Stimulated activated CD8-positive, alpha-beta memory T cell treated with anti-CD3 and anti-CD28 coated beads, Interleukin-15, amount 100 ng/mL, for 48 hours (primary cell): ENCODE results near the gene TMEM187.
A peak's percentile ranks its signal among the peaks of the same experiment; 100 is the strongest.

Experiments used
- DNase-seq, 2 donors: peaks; one replicate each; pipeline ENCODE4 v3.0.0-alpha.2; 2020; ENCODE audit warnings: low read depth in 2 of 2

Gene TMEM187

DNA sequence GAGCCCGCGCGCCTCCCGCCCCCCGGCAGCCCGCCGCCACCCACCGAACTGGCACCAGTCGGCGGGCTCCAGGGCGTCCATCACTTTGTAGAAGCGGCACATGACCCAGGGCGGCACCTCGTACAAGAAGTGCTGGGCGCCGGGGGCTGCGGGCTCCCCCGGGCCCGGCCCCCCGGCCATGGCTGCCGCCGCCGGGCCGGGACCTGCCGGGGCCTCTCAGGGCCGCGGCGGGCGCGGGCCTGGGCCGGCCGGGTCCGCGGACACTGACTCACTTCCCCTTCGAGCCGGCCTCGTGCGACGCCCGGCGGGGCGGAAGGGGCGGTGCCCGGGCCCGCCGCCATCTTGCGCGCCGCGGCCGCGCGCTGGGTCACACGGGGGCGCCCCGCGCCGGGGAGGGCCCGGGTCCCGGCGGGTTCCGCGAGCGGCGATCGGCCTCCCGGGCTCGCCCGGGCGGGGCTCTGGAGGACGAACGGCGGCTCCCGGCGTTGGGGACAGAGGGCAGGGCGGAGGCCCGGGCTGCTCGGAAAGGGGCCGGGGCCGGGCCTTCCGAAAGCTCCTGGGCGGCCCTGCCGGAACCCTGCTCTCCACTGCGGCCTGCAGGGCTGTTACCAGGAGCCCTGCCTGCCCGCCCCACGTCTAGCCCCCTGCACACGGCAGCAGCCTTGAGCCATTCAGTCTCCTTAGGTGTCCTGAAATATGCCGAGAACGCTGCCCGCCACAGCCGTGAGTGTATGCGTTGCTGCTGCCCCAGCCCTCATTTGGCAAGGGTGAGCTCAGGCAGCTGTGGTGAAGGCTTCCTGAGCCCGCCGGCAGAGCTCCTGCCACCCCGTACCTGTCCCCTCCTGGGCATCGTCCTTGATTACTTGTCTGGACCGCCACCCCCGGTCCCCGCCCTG lies 47.3 kb downstream of the TMEM187 start, which contains the start of gene IRAK1:
IRAK1 (minus strand) TSS at position 270 of the 896 bp plus-strand sequence; CDS start at position 180, 90 bp downstream.
- DNase-seq: peak; percentile 39

- no peak for DNase-seq
These were observed 48.1 kb downstream of the TMEM187 start for GRCh38 chrX:154020536-154021115.

GRCh38 chrX:154021131-154021611 lies 48.6 kb downstream of the TMEM187 start:
- DNase-seq: no peak

DNA sequence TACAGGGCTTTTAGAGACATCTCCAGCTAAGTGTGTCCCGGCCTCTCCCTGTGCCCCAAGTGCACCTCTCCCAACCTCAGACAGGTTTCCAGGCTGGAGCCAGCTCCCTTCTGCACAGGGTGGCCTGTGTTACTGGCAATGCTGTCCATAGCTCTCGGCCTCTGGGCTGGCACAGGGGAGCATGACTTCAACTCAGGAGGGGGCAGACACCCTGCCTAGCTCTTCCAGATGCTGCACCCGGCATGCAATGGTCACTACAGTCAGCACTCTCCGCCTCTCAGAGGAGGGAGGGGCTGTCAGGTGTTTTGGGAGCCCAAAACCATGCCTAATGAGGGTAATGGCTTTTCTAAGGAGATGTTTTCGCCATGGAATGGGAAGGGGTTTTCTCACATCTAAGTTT lies 49.6 kb downstream of the TMEM187 start:
- DNase-seq: no peak

DNA sequence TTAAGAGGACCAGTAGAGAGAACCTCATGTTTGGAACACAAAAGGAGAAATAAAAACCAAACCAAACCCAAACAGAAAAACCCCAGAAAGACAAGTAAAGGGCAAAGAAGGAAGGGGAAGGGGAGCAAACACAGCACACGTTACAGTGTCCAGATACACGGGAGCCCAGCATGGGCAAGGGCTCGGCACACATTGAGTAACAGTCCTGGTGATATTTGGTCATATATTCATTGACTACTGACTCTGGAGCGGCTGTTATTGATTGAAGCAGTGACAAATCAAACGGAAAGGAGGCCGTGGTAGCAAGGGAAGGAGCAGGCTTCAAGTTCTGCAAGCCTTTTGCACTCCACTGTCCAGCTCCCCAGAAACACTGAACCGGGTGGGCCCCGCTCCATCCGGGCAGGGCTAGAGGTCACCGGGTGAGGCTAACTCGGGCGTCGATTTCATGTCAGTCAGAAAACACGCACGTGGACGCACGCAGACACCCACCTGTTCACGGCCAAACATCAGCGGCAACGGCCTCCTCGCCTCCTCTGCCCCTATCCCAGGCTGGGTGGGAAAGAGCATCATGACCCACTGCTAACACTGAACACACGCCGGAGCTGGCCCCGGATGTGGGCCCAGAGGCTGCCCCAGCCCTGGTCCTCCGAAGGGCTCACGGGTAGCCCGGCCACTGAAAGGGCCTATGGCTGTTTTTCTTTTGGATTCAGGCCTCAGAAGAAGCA lies 50.9 kb downstream of the TMEM187 start:
- no peak for DNase-seq

DNA sequence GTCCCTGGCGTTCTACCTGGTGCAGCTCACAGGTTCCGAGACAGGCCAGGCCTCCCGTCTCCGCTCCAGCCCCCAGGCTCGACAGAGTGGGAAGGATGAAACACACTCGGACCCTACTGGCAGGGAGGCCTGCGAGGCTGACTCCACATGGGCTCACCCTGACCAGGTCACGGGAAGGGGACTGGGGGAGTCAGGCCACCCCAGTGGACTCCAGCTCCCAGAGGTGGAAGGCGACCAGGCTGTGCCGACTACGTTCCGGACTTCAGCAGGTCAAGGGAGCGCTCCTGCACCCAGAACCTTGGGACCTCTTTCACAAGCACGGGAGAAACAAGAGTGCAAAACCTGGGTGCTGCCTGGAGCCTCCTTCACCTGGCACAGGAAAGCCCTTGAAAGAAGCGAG lies 51.7 kb downstream of the TMEM187 start:
- DNase-seq: no peak

GRCh38 chrX:154025230-154025629 lies 52.7 kb downstream of the TMEM187 start:
- DNase-seq: no peak

DNA sequence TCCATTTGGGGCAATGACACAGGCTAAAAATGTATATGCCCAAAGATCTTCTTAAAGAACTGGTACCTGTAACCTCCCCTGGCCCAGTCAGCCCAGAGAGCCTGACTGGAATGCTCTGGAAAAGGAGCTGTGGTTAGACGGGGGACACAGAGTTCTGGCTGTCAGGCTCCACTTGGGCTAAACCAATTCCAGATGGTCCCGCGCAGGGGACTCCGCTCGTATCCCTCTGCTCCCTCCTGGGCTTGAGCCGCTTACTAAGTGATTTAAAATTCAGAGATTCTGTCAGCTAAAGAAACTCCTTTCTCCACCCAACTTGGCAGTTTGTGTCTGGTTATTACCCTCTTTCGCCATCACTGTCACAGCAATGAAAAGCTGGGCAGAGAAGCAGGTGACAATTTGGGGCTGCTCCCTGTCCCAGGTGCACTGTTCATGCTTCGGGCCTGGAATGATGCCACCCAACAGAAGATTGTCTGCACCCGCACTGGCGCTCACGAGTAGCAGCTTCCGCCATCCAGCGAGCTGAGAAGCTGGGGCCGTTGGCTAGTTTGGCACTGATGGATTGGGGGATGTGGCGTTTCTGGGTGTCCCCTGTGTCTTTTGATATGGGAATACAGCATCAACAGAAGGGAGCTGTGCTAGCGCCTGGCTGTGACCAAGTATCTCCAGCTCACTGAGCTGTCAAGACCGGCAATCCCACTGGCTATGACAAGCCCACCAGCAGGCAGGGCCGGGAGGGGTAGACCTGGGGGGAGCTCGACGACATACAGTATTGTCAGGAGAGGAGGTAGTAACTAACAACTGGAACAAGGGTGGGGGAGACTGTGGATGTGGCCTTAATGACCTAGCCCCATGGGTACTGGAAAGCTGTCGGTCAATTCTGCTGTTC lies 53.8 kb downstream of the TMEM187 start:
- DNase-seq: no peak

DNA sequence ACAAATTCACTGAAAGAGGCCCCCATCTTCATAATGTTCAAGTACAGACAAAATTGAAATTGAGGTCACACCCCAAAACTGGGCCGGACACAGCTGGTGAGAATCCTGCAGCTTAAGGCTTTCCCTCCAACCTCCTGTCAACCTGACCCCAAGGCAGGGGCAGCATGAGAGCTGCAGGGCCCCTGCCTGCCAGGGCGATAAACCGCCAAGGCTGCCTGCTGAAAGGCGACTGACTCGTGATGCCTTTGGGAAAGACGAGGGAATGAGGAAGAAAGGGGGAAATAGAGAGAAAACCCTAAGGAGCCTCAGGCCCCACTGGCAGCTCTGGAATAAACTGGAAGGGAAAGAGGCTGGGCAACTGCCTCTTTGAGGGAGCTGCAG lies 54.5 kb downstream of the TMEM187 start:
- DNase-seq: no peak

DNA sequence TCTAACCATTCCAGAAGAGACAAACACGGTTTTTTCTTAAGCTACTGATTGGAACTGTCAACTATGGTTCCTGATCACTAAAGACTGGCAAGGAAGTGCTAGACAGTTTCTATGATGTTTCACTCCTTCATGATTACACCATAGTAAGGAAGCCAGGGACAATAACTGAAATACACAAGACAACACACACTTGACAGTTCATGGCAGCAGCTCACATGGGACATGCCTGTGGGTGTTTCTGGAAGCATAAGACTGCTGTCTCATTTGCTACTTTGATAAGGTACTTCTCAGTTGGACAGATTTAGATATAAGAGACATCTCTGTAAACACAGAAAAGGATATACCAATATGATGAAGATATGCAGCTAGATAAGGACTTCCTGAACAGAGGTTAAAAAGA lies 55.4 kb downstream of the TMEM187 start:
- no peak for DNase-seq

GRCh38 chrX:154028502-154029184 lies 56.1 kb downstream of the TMEM187 start:
- DNase-seq: no peak

DNA sequence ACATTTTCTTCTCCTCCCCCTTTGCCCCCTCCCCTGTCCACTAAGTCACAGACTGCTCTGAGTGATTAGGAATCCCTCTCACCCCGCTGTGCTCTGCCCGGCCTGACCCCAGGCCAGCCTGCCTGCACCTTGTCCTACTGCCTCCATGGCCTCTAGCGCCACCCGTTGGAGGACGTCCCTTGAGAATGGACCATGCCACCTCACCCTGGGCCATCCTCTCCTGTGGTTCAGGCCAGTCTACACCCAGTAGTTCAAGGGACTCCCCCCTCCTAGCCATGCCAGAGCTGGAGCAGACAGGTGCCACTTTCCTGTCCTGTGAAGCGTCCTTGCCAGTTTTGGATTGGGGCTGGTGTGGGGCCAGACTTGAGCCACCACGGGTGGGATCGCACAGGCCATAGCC lies 56.9 kb downstream of the TMEM187 start:
- DNase-seq: no peak

DNA sequence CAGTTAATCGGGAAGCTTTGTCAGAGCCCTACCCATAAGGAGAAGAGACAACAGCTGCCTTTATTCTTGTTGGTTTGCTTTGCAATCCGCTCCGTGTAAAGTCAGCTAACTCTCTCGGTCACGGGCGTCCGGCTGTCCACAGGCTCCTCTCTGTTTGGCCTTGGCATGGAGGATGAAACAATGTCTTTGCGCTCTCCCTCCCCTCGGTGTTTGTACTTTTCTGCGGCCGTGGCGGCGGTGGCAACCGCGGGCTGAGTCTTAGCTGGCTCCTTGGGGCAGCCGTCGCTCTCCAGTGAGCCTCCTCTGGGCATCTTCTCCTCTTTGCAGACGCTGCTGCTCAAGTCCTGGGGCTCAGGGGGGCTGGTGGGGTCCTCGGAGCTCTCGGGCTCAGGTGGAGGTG lies 57.7 kb downstream of the TMEM187 start:
- no peak for DNase-seq

DNA sequence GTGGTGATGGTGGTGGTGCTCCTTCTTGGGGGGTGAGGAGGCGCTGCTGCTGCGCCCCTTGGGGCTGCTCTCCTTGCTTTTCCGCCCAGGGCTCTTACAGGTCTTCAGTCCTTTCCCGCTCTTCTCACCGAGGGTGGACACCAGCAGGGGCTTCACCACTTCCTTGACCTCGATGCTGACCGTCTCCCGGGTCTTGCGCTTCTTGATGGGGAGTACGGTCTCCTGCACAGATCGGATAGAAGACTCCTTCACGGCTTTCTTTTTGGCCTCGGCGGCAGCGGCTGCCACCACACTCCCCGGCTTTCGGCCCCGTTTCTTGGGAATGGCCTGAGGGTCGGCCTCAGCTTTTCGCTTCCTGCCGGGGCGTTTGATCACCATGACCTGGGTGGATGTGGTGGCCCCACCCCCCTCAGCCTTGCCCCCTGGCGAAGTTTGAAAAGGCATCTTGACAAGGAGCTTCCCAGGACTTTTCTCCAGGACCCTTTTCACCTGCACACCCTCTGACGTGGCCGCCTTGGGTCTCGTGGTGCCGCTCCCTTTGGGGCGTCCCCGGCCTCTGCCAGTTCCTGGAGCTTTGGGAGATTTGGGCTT lies 58.3 kb downstream of the TMEM187 start:
- no peak for DNase-seq

DNA sequence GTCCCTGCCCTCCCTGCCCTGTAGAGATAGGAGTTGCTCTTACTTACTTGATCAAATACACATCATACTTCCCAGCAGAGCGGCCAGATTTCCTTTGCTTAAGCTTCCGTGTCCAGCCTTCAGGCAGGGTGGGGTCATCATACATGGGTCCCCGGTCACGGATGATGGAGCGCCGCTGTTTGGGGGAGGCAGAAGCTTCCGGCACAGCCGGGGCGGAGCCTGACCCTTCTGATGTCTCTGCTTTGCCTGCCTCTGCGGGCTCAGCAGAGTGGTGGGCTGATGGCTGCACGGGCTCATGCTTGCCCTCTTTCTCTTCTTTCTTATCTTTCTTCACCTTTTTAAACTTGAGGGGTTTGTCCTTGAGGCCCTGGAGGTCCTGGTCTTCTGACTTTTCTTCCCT lies 59.6 kb downstream of the TMEM187 start:
- DNase-seq: no peak

GRCh38 chrX:154032653-154033052 lies 60.1 kb downstream of the TMEM187 start:
- DNase-seq: no peak
